ENCODE measurements around the gene FGFR4. TPM values are rescaled to one million over a fixed set of nuclear protein-coding genes. Genes with fewer than 3 reads are reported as not detected.

The FGFR4 gene
- total RNA-seq, 2 donors from 2014 or later: 0.48 to 1.5 TPM

- Histone ChIP-seq H3K4me1 (peaks cover 0 to 4% of the 10 kb centered on the region in 2 donors), H3K36me3 (no peaks in the 10 kb centered on the region), H3K9me3 (no peaks in the 10 kb centered on the region), H3K27ac (no peak overlapping the region), H3K4me3 (no peak overlapping the region), H3K27me3 (no peaks in the 10 kb centered on the region)
- DNase-seq (ENCODE audit: low spot score): no peak
- TF ChIP-seq CTCF (IDR thresholded peaks at IDR 0.05): no peak
Measured at GRCh38 chr5:177109810-177110209, 23.1 kb downstream of the FGFR4 start.

GRCh38 chr5:177111720-177112394 lies 25.1 kb downstream of the FGFR4 start:
- TF ChIP-seq CTCF (IDR thresholded peaks at IDR 0.05): peak; percentile 97
- H3K9me3 ChIP-seq: no peaks in the 10 kb centered on the region
- H3K36me3 ChIP-seq: no peaks in the 10 kb centered on the region
- DNase-seq (ENCODE audit: low spot score): no peak
- no peak overlapping the region for H3K4me3 ChIP-seq
- no peaks in the 10 kb centered on the region for H3K27me3 ChIP-seq
- H3K4me1 ChIP-seq: peaks cover 0 to 13% of the 10 kb centered on the region in 2 donors
- H3K27ac ChIP-seq: no peak overlapping the region

GRCh38 chr5:177112589-177113220 lies 26.0 kb downstream of the FGFR4 start:
- Histone ChIP-seq H3K27me3 (no peaks in the 10 kb centered on the region), H3K4me3 (no peak overlapping the region), H3K4me1 (peaks cover 0 to 17% of the 10 kb centered on the region in 2 donors), H3K36me3 (no peaks in the 10 kb centered on the region), H3K9me3 (no peaks in the 10 kb centered on the region), H3K27ac (no peak overlapping the region)
- no peak for DNase-seq (ENCODE audit: low spot score)
- no peak for TF ChIP-seq CTCF (IDR thresholded peaks at IDR 0.05)

- peak; percentile 98 to 100 for TF ChIP-seq CTCF (IDR thresholded peaks at IDR 0.05)
- Histone ChIP-seq H3K36me3 (no peaks in the 10 kb centered on the region), H3K4me1 (peaks cover 0 to 17% of the 10 kb centered on the region in 2 donors), H3K27ac (peak overlapping the region in 1 of 2 donors; percentile 28), H3K9me3 (no peaks in the 10 kb centered on the region), H3K27me3 (no peaks in the 10 kb centered on the region), H3K4me3 (no peak overlapping the region)
- peak; percentile 82 for DNase-seq (ENCODE audit: low spot score)
Measured at GRCh38 chr5:177113566-177114424, 27.1 kb downstream of the FGFR4 start.

- H3K4me1 ChIP-seq: peaks cover 0 to 17% of the 10 kb centered on the region in 2 donors
- peak; percentile 95 for DNase-seq (ENCODE audit: low spot score)
- TF ChIP-seq CTCF (IDR thresholded peaks at IDR 0.05): no peak
- no peaks in the 10 kb centered on the region for H3K27me3 ChIP-seq
- H3K9me3 ChIP-seq: no peaks in the 10 kb centered on the region
- peak overlapping the region; percentile 46 to 58 for H3K27ac ChIP-seq
- H3K4me3 ChIP-seq: peak overlapping the region; percentile 3 to 44
- no peaks in the 10 kb centered on the region for H3K36me3 ChIP-seq
Measured at GRCh38 chr5:177116631-177117373, 30.1 kb downstream of the FGFR4 start.

Measured in right atrium auricular region (tissue), 2 donors.